Measurements from ENCODE around the gene FAM3A.

Gene FAM3A

DNA sequence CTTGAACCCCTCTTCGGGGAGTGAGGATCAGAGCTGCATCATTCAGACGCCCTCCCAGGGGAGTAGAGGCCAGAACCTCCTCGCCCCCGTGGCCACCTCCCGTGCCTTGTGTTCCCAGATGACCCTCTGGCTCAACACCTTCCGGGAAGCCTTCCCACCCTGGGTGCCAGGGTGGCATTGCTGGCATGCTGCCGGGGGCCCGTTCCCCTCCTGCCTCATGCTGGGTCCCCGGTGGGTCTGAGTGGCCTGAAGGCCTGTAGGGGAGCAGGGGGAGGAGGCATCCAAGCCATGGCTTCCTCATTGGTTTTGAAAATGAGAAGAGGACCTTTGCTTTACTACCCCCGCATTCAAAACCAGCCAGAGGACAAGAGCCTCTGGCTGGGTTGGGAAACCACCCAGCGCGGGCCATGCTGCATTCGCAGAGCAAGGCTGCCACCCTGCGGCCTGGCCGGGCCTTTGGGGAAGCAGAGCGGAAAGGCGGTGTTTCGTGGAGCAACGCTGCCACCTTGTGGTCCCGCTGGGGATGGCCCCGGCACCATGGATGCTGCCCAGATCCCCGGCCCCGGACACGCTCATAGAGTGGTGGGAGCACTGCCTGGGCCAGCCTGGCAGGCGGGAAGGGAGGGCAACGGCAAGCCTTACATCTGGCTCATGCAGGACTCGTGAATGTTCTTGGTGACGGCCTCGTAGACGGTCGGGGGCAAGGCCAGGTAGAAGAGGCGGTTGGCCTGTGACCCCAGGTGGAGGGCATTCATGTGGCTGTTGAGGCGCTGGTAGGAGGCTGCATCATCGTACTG, 18.7 kb upstream of the FAM3A start:
- peak; percentile 49 for DNase-seq

DNA sequence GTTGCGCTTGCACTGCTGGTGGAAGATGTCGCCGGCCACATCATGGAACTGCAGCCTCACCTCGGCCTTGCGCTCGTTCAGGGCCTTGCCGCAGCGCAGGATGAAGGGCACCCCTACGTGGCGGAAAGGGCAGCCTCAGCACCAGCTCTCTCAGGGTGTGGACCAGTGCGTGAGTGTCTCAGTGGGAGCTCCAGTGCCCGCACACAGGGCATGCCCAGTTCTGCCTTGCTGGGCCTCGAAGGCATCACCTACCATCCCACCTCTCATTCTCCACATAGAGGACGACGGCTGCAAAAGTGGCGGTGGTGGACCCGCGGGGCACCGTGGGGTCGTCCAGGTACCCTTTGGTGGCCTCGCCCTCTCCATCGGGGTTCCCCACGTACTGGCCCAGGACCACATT, 16.7 kb upstream of the FAM3A start:
- no peak for DNase-seq

DNA sequence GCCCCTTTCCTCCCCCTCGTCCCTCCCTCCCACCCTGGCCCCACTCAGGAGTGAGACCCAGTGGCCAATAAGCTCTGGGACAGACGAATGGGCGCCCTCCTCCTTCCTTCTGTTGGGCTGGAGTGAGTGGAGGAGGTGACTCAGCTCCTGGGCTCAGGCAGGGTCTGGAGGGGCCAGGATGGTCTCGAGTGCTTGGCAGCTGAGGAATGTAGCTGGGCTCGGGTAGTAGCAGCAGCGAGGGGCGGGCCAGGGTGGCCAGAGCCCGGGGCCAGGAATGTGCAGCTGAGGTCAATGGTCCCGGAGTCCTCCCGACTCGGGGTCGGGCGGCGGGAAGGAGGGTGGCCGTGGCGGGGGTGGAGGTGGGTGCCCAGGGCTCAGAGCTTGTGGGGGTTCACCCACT, 15.6 kb upstream of the FAM3A start:
- no peak for DNase-seq

DNA sequence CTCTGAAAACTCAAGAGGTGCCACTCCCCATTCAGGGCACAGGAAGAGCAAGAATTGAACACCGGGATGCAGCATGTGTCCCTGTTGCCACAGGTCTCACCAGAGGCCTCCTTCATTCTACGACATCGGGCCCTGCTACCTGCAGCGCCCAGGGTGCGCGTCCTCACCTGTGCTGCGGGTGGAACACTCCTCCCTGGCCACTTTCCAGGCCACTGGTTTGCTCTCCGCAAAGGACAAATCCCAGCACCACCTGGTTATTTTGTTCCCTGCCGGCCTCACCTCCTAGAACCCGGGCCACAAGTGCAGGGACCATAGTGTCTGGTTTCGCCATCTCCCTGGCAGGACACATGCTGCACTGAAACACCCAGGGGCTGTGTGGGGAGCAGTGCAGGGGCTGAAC, 14.3 kb upstream of the FAM3A start:
- no peak for DNase-seq

DNA sequence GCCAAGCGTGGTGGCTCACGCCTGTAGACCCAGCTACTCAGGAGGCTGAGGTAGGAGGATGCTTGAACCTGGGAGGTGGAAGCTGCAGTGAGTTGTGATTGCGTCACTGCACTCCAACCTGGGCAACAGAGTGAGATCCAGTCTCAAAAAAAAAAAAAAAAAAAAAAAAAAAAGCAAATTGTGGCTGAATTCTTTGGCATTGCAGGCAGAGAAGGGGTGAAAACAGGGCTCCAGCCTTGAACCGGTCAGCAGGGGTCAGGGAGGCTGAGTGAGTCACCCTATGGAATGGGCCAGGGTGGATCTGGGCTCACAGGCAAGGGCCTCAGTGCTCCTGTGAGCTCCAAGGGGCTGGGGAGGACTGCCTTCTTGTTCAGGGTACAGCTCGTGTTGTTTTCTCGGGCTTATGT, 13.2 kb upstream of the FAM3A start:
- DNase-seq: no peak

DNA sequence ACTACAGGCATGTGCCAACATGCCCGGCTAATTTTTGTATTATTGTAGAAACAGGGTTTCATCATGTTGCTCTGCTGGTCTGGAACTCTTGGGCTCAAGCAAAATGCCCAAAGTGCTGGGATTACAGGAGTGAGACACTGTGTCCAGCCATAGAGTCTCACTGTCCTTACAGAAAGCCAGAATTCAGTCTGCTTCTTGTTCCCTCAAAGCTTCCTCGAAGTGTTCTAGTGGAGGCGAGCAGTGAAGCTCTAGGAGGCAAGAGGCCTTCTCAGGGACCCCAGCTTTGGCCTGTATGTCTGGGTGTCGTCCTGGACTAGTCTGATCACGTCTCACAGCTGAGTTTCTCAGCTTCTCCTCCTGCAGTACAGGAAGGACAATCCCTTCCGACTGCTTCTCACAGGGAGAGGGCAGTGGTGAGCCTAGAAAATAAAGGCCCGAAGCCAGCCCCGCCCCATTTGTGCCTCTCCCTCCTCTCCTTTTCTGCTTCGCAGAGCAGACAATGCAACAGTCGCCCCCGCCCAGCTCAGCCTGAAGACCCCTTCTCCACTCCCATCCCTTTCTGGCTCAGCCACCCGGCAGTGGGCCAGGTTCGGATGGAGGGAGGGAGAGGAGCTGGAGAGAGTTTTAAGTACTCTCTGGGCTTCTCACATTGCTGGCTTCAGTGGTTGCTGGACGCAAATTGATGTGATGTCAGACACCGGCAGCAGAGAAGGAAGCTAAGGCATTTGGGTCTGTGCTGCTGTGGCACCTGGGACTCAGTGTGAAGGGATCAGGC, 11.1 kb upstream of the FAM3A start:
- peak; percentile 78 for DNase-seq

DNA sequence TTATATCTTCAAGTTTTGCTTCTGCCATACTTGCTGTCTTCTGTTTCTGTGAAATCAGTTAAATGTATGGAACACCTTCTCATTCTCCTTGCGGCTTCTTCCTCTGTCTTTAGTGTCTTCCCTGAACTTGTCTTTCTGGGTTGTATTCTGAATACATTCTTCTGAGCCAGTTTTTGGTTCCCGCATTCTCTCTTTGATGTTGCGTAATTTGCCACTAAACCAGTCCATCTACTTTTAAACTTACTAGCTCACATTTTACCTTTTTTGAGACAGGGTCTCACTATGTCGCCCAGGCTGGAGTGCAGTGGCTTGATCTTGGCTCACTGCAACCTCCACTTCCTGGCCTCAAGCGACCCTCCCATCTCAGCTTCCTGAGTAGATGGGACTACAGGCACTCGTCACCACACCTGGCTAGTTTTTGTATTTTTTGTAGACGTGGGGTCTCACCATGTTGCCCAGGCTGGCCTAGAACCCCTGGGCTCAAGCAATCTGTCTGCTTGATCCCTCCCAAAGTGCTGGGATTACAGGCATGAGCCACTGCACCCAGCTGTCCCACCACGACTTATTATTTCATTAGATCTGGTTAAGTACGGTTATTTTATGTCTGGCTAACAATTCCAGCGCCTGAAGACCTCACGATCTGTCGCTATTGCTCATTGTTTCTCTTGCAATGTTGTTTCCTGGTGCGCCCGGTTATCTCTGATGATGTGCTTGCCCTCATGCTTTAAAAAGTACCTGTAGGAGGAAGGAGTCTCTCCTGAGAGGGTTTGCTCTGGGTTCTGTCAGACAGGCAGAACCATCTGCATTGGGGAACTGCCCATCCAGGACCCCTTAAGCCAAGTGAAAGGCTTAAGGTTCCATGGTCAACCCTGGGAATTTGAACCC, 9.8 kb upstream of the FAM3A start:
- no peak for DNase-seq

DNA sequence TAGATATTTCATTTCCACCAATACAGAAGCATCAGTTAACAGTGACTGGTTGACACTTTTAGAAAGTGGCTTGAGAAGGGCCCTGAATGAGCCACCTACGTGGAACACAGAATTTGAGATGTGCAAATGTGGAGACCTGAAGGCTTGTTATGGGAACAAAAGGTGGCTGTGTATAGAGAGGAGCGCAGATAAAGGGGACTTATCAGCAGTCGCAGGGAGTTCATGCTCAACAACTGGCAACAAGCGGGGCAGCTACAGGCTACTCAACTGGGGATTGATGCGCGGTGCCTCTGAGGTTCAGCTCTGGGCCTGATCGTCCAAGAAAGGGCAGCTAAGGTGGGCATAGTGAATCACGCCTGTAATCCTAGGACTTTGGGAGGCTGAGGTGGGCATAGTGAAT, 3.4 kb upstream of the FAM3A start:
- DNase-seq: no peak

DNA sequence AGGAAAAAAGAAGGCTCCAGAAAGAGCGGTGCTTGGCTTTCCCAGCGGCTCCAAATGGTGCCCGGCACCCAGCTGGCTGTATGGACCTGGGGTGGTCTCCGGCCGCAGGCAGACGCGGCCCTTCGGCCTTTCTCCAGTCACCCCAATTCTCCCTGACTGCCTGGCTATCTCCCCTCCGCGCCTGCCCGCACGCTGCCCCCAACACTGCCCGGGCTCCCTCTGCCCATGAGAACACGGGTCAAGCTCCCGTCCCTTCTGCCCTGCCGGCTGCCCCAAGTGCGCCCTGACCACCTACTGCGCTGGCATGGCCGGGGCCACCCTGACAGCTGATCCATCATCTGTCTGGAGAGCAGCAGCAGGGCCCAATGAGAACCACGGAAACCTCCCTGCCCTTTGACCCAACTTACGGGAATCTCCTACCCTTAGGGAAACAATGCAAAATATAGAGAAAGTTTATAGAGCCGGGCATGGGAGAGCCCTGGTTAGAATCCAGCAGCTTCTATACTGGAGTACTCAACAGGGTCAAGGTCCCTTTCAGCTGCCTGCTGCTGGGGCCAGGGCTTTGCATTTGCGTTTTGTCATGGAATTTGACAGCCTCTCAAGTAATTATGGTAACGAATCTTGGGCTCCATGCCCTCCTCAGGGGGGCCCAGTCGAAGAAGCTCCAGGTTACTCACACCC, 1.2 kb upstream of the FAM3A start:
- DNase-seq: no peak

DNA sequence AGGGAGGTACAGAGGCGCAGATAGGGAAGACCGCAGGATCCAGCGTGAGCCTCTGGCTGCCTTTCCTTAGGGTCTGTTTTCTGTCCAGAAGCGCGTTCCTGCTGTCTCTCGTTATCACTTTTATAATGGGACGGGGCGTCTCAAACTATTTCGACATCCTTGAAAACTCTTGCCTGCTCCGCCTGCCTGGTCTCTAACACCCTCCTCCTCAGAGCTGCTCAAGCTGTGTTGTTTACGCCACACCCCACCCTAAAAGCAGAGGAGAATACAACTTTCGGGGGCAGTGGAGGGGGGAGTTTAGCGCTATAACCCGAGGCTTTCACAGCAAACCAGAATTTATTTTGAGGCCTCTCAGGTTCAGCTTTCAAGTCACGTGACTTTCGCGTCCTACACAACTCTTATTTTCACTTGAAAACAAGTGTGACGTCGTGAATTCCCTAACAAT, 646 bp upstream of the FAM3A start:
- DNase-seq: no peak

DNA sequence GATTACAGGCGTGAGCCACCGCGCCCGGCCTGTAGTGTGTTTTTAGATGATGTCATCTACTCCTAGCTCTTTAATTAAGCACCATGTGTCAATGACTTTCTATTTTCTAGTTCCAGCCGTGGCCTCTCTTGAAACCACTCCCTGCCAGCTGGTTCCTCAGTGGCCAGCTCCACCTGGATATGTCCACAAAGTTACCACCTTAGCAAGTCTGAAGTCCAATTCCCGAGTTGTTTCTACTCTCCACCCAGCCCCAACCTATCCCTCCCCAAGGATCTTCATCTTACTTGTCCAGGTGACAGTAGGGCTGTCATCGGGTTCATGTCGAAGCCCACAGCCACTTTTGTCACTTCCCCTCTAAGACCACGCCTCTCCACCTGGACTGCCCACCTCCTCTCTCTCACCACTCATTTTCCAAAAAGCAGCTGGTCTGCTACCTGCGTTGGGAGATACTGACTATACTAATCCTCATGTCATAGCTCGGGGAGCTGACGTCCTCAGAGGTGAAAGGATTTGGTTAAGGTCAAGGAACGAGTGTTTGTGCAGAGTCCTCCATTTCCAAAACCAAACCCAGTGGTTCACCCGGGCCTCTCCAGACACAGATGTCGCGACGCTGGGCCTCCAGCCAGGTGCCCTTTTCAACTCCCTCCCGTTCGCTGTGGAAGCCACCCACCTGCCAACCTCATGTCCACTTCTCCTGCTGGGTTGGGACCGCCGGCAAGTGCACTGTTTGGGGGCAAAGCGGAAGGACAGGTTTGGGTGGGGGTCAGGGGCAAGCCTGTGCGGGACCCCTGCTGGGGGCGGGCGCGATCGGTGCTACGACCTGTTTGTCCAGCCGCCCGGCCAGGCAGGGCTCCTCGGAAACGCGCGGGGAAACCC, 704 bp downstream of the FAM3A start:
- peak; percentile 31 for DNase-seq

DNA sequence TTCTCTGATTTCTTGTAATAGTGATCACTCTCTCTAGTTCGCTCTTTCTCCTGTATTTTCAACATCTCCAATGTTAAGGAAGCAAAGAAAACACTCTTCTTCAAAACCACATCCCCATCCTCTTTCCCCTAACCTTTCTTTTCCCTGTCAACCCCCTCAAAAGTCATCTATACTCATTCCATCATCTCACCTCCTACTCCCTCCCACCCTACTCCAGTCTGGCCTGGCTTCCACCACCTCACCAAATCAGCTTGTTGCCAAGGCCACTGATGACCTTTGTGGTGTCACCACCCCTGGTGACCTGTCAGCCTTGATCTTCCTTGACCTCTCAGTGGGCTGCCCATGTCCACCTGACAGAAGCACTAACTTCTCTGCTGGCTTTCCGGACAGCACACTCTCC, 2.3 kb downstream of the FAM3A start:
- no peak for DNase-seq

DNA sequence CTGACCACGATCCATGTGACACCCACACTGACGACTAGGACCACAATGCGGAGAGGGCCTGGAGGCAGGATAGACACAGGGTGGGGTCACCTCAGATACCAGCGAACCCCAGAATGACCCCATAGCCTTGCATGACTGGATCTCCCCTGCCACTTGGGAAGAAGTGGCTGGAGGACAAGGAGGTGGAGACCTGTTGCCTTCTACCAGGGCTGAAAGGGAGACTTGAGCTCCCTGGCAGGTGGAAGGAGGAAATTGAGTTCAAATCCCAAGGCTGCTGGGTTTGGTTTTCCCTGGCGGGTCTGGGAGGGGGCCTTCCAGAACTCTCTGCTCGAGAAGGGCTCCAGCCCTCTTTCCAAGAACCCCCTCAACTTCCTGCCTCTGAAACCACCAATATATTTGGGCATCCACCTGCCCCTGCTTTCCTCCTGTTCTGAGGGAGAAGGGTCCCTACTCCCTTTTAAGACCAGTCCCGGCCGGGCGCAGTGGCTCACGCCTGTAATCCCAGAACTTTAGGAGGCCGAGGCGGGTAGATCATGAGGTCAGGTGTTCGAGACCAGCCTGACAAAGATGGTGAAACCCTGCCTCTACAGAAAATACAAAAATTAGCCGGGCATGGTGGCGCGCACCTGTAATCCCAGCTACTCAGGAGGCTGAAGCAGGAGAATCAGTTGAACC, 3.0 kb downstream of the FAM3A start:
- no peak for DNase-seq

DNA sequence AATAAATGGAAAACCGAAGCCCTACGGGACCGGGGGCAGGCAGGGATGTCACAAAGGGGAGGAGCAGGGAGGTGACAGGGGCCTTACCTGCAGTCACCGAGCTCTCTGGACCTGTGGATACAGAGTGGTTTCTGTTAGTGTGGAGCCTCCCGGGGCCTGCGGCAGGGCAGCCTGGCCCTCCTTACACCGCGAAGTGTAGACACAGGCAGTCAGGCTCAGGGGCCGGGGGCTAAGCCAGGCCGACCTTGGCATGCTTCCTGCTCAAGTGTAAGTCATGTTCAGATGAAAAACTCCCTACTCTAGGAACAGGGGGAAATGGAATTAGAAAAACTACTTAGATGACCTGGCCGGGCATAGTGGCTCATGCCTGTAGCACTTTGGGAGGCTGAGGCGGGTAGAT, 4.3 kb downstream of the FAM3A start:
- DNase-seq: no peak

DNA sequence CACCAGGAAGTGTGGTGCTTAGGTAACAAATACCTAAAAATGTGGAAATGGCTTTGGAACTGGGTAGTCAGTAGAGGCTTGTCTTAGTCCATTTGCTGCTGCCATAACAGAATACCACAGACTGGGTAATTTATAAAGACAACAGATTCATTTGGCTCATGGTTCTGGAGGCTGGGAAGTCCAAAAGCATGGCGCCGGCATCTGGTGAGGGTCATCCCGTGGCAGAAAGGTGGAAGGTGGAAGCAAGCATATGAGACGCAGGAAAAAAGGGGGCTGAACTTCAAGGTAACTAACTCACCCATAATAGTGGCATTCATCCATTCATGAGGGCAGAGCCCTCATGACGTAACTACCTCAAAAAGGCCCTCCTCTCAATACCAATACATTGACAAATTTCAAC, 6.6 kb downstream of the FAM3A start:
- DNase-seq: no peak

DNA sequence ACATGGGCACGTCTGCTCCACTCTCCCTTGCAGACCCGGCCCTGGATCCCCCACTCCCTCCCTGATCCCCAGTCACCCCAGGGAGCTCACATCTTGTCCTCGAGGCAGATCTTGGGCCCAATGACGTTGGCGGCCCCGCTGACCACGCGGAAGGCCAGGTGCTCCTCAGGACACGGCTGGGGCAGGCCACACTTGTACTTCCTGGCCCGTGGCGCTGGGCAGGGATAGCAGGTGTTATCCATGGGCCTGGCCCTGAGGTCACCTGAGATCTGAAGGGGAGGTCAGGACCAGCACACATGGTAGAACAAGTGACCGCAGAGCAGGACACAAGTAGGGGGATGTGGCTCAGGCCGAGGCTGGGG, 7.7 kb downstream of the FAM3A start:
- no peak for DNase-seq

DNA sequence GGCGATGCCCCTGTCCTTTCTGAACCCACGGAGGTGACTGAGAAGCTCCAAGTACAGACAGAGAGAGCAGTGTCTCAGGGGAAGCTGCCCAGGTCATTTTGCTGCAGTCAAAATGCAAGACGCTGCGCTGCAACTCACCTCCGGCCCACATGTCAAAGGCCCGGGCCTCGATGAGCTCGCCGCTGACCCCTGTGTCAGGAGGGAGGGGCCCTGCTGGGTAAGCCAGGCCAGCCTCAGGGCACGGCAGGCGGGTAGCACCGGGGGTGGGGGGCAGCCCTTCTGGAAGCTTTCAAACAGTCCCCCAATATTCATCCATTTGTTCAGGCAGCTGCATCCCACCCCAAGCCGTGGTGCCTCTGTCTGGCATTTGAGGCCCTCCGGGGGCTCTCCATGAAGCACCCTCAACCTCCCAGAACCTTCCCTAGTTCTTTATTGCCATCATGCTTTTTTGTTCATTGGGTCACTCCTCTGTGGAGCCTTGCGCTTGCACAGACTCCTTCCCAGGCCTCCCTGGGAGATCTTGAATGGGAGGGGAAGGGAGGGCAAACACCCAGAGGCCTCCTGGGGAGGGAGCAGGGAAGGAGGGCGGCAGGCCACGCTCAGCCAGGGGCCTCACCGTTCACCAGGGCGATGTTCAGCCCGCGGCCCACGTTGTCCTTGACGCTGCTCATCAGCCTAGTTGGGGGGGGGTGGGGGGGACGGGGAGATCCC, 8.2 kb downstream of the FAM3A start:
- no peak for DNase-seq

DNA sequence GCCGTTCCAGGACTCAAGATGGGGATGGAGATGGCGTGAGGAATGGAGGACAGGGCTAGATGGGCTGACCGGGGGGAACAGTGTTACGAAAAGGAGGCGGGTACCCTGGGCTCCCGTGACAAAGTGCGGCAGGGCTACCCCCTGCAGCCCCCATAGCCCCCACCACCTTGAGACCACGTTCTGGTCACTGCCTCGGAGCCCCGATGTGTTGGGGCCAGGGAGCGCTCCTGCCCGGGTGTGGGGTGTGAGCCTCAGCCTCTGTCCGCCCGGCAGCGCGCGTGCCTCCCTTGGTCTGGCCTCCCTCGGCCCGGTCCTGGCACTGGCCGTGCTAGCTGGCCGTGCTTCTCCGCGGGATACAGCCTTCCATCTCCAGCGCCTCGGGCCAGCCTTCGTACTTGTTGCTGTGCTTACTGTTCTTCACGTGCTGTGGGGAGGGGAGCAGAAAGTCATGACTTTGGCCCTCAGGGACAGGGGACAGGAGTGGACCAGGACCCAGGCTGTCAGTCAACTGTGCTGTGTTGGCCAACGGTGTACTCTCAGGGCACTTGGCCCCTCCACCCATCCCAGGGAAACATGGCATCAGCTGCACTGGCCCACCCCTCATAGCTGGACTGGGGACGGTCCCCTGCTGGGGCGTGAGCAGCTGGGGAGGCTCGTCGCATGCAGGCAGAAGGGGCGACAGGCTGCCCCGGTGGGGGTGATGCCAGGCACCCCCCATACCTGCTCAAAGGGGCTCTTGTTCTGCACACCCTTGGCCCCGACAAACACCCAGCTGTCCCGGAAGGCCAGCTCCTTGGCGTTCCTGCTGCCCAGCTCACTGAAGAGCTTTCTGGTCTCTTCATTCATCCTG, 9.3 kb downstream of the FAM3A start:
- no peak for DNase-seq

DNA sequence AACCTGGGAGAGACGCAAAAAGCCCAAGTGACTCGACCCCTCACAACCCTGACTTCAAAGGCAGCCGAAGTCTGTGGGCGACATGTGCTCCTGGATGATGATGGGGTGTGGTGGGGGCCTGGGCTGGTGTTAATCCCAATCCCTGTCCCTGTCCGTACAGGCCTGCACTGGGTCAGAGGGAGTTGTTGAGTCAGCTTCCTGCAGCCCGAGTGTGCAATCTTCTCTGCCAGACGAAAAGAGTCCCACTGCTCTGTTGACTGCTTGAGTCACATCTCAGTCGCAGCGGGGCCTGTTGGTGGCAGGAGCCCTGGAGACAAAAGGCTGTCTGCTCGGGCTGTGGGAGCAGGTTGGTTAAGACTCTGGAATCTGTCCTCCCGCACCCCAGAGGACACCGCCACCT, 10.3 kb downstream of the FAM3A start:
- no peak for DNase-seq

DNA sequence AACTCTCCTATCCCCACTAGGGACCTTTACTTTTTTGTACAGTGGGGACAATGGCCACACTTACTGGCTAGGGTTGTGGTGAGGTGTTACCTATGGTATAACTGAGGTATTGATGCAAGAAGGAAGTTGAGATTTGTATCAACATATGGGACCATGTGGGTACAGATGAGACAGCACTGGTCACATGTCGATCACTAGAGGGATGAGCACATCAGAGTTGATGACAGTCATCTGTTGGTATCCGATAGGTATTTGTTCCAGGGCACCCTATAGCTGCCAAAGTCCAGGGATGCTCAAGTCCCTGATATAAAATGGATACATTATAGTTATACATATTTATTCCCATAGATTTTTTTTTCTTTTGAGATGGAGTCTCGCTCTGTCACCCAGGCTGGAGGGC, 13.0 kb downstream of the FAM3A start:
- no peak for DNase-seq

Measured in DMS153 (cell line).